ENCODE data around the gene APBB2. TPM values are rescaled to one million over a fixed set of nuclear protein-coding genes. Genes with fewer than 3 reads are reported as not detected.

APBB2 gene
- total and polyA plus RNA-seq, 2 experiments from 2014 or later, result 35.8 to 74.8 TPM

GRCh38 chr4:41044791-41045190, 169.6 kb downstream of the APBB2 start (continued):
- TF ChIP-seq ETS1 (IDR thresholded peaks at IDR 0.05), result no peak
- TF ChIP-seq EZH2 (IDR thresholded peaks at IDR 0.05; ENCODE audit: low read depth, unreplicated experiment), result no peak

GRCh38 chr4:41044165-41044564, 170.2 kb downstream of the APBB2 start:
- Histone ChIP-seq H3K79me2 (replicated peaks; ENCODE audit: insufficient read depth) (no peaks in the 10 kb centered on the region), H4K20me1 (replicated peaks; ENCODE audit: insufficient read depth) (no peaks in the 10 kb centered on the region), H3K4me3 (no peak overlapping the region), H3K27me3 (ENCODE audit: insufficient read depth) (no peaks in the 10 kb centered on the region), H3F3A (replicated peaks; ENCODE audit: low read depth) (no peaks in the 10 kb centered on the region), H3K9me2 (ENCODE audit: insufficient read depth) (no peaks in the 10 kb centered on the region; the same call in 1 of the 2 replicates), H3K36me3 (ENCODE audit: insufficient read depth) (no peaks in the 10 kb centered on the region; the same call in none of the 2 replicates), H2AFZ (no peak overlapping the region), H3K27ac (ENCODE audit: low read depth) (no peak overlapping the region), H3K4me2 (no peak overlapping the region), H3K4me1 (ENCODE audit: insufficient read depth) (peaks cover 5% of the 10 kb centered on the region; the same call in 1 of the 2 replicates)
- TF ChIP-seq, protein P1, sequence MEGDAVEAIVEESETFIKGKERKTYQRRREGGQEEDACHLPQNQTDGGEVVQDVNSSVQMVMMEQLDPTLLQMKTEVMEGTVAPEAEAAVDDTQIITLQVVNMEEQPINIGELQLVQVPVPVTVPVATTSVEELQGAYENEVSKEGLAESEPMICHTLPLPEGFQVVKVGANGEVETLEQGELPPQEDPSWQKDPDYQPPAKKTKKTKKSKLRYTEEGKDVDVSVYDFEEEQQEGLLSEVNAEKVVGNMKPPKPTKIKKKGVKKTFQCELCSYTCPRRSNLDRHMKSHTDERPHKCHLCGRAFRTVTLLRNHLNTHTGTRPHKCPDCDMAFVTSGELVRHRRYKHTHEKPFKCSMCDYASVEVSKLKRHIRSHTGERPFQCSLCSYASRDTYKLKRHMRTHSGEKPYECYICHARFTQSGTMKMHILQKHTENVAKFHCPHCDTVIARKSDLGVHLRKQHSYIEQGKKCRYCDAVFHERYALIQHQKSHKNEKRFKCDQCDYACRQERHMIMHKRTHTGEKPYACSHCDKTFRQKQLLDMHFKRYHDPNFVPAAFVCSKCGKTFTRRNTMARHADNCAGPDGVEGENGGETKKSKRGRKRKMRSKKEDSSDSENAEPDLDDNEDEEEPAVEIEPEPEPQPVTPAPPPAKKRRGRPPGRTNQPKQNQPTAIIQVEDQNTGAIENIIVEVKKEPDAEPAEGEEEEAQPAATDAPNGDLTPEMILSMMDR (conservative IDR thresholded peaks at IDR 0.05; ENCODE audit: low read depth in 2 of 2), result peak in 1 of 2 experiments; percentile 18; a peak in 1 of 4 replicates
- TF ChIP-seq ETS1 (IDR thresholded peaks at IDR 0.05), result no peak
- DNase-seq (ENCODE audit: low spot score) (no peak), ATAC-seq (no peak)
- Mint-ChIP-seq H3K36me3 (ENCODE audit: low read depth) (peaks cover 44% of the 10 kb centered on the region), H3K27me3 (ENCODE audit: insufficient read depth, low read depth, poor library complexity) (no peaks in the 10 kb centered on the region), H3K9me3 (peaks cover 25% of the 10 kb centered on the region), H3K4me3 (no peak overlapping the region), H3K4me1 (peaks cover 6% of the 10 kb centered on the region), H3K27ac (no peak overlapping the region)

DNA sequence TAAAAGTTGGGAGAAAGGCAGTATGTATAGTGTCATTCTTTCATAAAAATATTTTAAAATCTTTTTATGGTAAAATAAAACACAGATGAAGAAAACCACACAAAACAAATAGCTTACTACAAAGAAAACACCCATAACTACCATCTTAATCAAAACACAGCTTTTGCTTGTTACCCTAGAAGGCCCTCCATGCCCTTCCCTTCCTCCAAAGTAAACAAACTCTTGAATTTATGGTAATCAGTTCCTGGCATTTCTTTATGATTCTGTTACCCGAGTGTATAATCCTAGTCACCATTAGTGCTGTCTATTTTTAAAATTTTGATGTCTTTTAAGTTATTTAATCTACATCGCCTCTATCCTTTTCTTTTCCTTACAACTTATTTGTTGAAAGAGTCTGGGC, 170.9 kb downstream of the APBB2 start:
- DNase-seq (ENCODE audit: low spot score), result no peak
- Histone ChIP-seq H3K4me2 (no peak overlapping the region), H3K79me2 (replicated peaks; ENCODE audit: insufficient read depth) (no peaks in the 10 kb centered on the region), H2AFZ (no peak overlapping the region), H3K27me3 (ENCODE audit: insufficient read depth) (no peaks in the 10 kb centered on the region), H3K36me3 (ENCODE audit: insufficient read depth) (no peaks in the 10 kb centered on the region; the same call in none of the 2 replicates), H3K27ac (ENCODE audit: low read depth) (no peak overlapping the region), H3K9me2 (ENCODE audit: insufficient read depth) (no peaks in the 10 kb centered on the region; the same call in 1 of the 2 replicates), H3F3A (replicated peaks; ENCODE audit: low read depth) (no peaks in the 10 kb centered on the region), H3K4me1 (ENCODE audit: insufficient read depth) (peaks cover 5% of the 10 kb centered on the region; the same call in 1 of the 2 replicates), H4K20me1 (replicated peaks; ENCODE audit: insufficient read depth) (no peaks in the 10 kb centered on the region), H3K4me3 (no peak overlapping the region)
- H3K9me3 Mint-ChIP-seq, result peaks cover 21% of the 10 kb centered on the region
- H3K27ac Mint-ChIP-seq, result no peak overlapping the region
- H3K4me1 Mint-ChIP-seq, result peaks cover 6% of the 10 kb centered on the region
- ATAC-seq, result no peak
- H3K36me3 Mint-ChIP-seq (ENCODE audit: low read depth), result peaks cover 44% of the 10 kb centered on the region
- H3K4me3 Mint-ChIP-seq, result no peak overlapping the region
- no peaks in the 10 kb centered on the region for H3K27me3 Mint-ChIP-seq (ENCODE audit: insufficient read depth, low read depth, poor library complexity)
- TF ChIP-seq EZH2 (IDR thresholded peaks at IDR 0.05; ENCODE audit: low read depth, unreplicated experiment) (no peak), STAT1 (IDR thresholded peaks at IDR 0.05; ENCODE audit: unreplicated experiment) (no peak), ETS1 (IDR thresholded peaks at IDR 0.05) (no peak)
